Body of pancreas (tissue), 4 donors: Measurements from ENCODE around the gene IER3. TPM values are rescaled to one million over a fixed set of nuclear protein-coding genes. Genes with fewer than 3 reads are reported as not detected.

Experiments used
- ATAC-seq: fragments of 150-250 bp; one replicate; pipeline ENCODE4 v1.9.1; 2016
- DNase-seq, 4 donors: peaks; one replicate each; pipeline ENCODE4 v3.0.0-alpha.2; 2019
- H3K27ac ChIP-seq, 4 donors: fragments of 200-600 bp; sonication (generic); 1 replicate in 3 of 4; 2 replicates in 1 of 4; pipeline versions ENCODE4 v1.5.1 to v1.6.1; 2016 to 2019; ENCODE audit warnings: mild to moderate bottlenecking in 1 of 4, mixed read lengths in 1 of 4, moderate library complexity in 1 of 4
- H3K27me3 ChIP-seq, 2 donors: fragments of 200-600 bp; sonication (generic); one replicate each; pipeline ENCODE4 v1.6.0; 2016; ENCODE audit warnings: mild to moderate bottlenecking in 1 of 2
- H3K36me3 ChIP-seq, 2 donors: fragments of 200-600 bp; sonication (generic); replicated peaks in 1 of 2; 2 replicates each; pipeline ENCODE4 v1.5.1; 2016; ENCODE audit warnings: low read depth in 2 of 2; ENCODE audit not compliant: insufficient read depth in 1 of 2
- H3K4me1 ChIP-seq: fragments of 200-600 bp; sonication (generic); one replicate; pipeline ENCODE4 v1.6.0; 2016
- H3K4me3 ChIP-seq, 2 donors: fragments of 200-600 bp; sonication (generic); 1 replicate in 1 of 2; 2 replicates in 1 of 2; pipeline ENCODE4 v1.5.1; 2016 to 2019
- H3K9me3 ChIP-seq, 3 donors: fragments of 200-600 bp; sonication (generic); 1 replicate in 2 of 3; 2 replicates in 1 of 3; pipeline ENCODE4 v1.5.1; 2016
- POLR2A ChIP-seq, 3 donors: fragments of 450-650 bp; IDR thresholded peaks; one replicate each; pipeline ENCODE4 v1.6.1; 2016; ENCODE audit warnings: antibody characterized with exemption in 3 of 3, mild to moderate bottlenecking in 2 of 3
- WGBS, 2 donors: methylation state at CpG; one replicate each; pipeline ENCODE4 v1.1.5; 2017; 5-methylcytosine and 5-hydroxymethylcytosine counted together
- intact Hi-C: fragments of 100-400 bp; cut with DNase I; formaldehyde crosslinking; loops from one replicate; pipeline ENCODE4 v1.15.1; 2023
- small RNA-seq: library from RNA; depleted of rRNA; stranded (forward); fragments of <200 nt; gene quantifications from one replicate; pipeline ENCODE3, GENCODE V24; 2016
- total RNA-seq, 2 donors: library from RNA; depleted of rRNA; stranded (reverse); fragments of >200 nt; gene quantifications; one replicate each; pipeline ENCODE4 v1.1.0, GENCODE V29; 2016
- TF ChIP-seq, protein P1 (sequence below), 7 experiments: fragments of 450-650 bp in 4 of 7; fragments of 200-600 bp in 3 of 7; sonication (generic) in 3 of 7; IDR thresholded peaks; one replicate each; pipeline ENCODE4 v1.5.1; 2016 to 2019; ENCODE audit warnings: antibody characterized with exemption in 7 of 7

Gene IER3
- total RNA-seq, 2 donors from 2014 or later, result 46.4 to 60.3 TPM

DNA sequence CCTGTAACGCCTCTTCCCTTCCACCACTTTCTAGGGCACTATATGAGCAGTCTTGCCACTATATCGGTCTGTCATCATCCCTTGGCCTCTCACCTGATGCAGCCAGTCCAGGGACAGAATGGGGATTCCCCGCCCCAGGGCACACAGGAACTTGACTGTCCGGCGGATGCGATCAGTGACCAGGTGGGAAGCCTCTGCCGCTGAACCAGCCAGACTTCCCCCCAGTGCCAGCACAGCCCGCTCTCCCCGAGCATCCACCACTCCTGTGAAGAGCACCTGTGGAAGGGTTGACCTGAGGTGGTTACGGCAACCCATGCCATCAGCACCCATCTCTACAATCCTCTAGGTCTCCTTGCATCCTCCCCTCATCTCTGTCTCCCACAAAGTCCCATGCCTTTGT is 41.3 kb downstream of the IER3 start:
- Histone ChIP-seq H3K27me3 (no peaks in the 10 kb centered on the region), H3K4me1 (peaks cover 14% of the 10 kb centered on the region), H3K27ac (no peak overlapping the region), H3K36me3 (no peaks in the 10 kb centered on the region), H3K9me3 (no peaks in the 10 kb centered on the region), H3K4me3 (no peak overlapping the region)
- TF ChIP-seq, protein P1, sequence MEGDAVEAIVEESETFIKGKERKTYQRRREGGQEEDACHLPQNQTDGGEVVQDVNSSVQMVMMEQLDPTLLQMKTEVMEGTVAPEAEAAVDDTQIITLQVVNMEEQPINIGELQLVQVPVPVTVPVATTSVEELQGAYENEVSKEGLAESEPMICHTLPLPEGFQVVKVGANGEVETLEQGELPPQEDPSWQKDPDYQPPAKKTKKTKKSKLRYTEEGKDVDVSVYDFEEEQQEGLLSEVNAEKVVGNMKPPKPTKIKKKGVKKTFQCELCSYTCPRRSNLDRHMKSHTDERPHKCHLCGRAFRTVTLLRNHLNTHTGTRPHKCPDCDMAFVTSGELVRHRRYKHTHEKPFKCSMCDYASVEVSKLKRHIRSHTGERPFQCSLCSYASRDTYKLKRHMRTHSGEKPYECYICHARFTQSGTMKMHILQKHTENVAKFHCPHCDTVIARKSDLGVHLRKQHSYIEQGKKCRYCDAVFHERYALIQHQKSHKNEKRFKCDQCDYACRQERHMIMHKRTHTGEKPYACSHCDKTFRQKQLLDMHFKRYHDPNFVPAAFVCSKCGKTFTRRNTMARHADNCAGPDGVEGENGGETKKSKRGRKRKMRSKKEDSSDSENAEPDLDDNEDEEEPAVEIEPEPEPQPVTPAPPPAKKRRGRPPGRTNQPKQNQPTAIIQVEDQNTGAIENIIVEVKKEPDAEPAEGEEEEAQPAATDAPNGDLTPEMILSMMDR (IDR thresholded peaks at IDR 0.05), result no peak
- TF ChIP-seq POLR2A (IDR thresholded peaks at IDR 0.05), result no peak
- ATAC-seq (no peak), DNase-seq (no peak)
- intact Hi-C loops, result no loop called here
- WGBS, 2 donors, result 95 to 97% methylated on average over 10 of the region's 10 CpGs

DNA sequence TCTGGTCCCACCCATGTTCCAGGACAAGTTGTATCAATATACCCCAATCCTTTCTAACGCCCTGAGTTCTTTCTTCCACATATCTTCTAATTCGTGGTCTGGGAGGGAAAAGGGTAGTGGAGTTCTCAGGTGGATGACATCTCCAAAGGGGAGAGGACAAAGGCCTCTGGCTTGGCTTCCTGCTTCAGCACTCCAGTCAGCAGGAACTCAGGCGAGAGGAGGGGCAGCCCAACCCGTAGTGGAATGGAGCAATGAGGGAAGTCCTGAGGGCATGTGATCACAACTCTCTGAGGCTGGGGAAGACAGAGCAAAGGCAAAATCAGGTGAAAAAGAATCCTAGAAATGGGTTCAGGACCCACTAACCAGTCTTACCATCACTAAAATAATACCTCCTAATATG is 44.0 kb downstream of the IER3 start:
- intact Hi-C loops, result no loop called here

DNA sequence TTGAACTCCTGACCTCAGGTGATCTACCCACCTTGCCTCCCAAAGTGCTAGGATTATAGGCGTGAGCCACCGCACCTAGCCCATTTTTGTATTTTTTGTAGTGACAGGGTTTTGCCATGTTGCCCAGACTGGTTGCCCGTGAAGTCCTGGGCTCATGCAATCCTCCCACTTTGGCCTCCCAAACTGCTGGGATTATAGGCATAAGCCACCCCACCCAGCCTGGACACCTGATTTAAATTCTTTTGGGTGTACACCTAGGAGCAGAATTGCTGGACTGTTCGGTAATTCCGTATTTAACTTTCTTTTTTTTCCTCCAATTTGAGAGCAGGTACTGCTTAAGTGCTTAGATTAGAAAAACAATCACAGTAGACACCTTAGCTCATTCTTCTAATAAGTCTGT is 47.9 kb downstream of the IER3 start:
- 93 to 94% methylated on average over 5 of the region's 5 CpGs for WGBS, 2 donors
- Histone ChIP-seq H3K27me3 (no peaks in the 10 kb centered on the region), H3K4me3 (no peak overlapping the region), H3K9me3 (no peaks in the 10 kb centered on the region), H3K36me3 (no peaks in the 10 kb centered on the region), H3K4me1 (peaks cover 30% of the 10 kb centered on the region), H3K27ac (peak overlapping the region in 3 of 4 donors; percentile 70 to 77 (median 75))
- intact Hi-C loops, result no loop called here
- DNase-seq (no peak), ATAC-seq (no peak)
- TF ChIP-seq POLR2A (IDR thresholded peaks at IDR 0.05), result no peak
- TF ChIP-seq, protein P1 (IDR thresholded peaks at IDR 0.05), result no peak

More for the DNA sequence above, 44.0 kb downstream of the IER3 start:
- no peak overlapping the region for H3K4me3 ChIP-seq
- no peak overlapping the region for H3K27ac ChIP-seq
- peak in 1 of 4 donors; percentile 38 for DNase-seq
- no peak for ATAC-seq
- no peaks in the 10 kb centered on the region for H3K9me3 ChIP-seq
- no peaks in the 10 kb centered on the region for H3K36me3 ChIP-seq
- no peak for TF ChIP-seq POLR2A (IDR thresholded peaks at IDR 0.05)
- TF ChIP-seq, protein P1 (IDR thresholded peaks at IDR 0.05), result no peak
- 61 to 83% methylated on average over 4 of the region's 4 CpGs for WGBS, 2 donors
- peaks cover 11% of the 10 kb centered on the region for H3K4me1 ChIP-seq
- no peaks in the 10 kb centered on the region for H3K27me3 ChIP-seq

Small RNA genes within 50 kb of the gene (small RNA-seq; reads per million reads assigned to genes)
- gene RF00019, result not detected
- not detected for gene RN7SL353P

Other genes with a start within 250 kb of the IER3 start
- 10 to 100 TPM; 18.7 to 24.7 TPM for gene GNL1, start 188.1 kb downstream of the IER3 start, total RNA-seq
- 10 to 100 TPM in 1 of 2 donors, 1 to 10 TPM in 1; 6.9 to 10.4 TPM for gene PRR3, start 187.3 kb downstream of the IER3 start, total RNA-seq
- gene ABCF1, start 173.1 kb downstream of the IER3 start, total RNA-seq, result 10 to 100 TPM; 27.0 to 37.6 TPM
- gene PPP1R10, start 127.3 kb downstream of the IER3 start, total RNA-seq, result 10 to 100 TPM; 36.1 to 48.1 TPM
- gene MRPS18B, start 126.7 kb downstream of the IER3 start, total RNA-seq, result 10 to 100 TPM; 26.4 to 35.5 TPM
- gene ATAT1, start 117.7 kb downstream of the IER3 start, total RNA-seq, result 1 to 10 TPM; 2.0 to 5.4 TPM
- gene C6orf136, start 97.4 kb downstream of the IER3 start, total RNA-seq, result 10 to 100 TPM in 1 of 2 donors, 1 to 10 TPM in 1; 7.3 to 28.3 TPM
- gene DHX16, start 71.5 kb downstream of the IER3 start, total RNA-seq, result 10 to 100 TPM; 12.2 to 24.4 TPM
- gene PPP1R18, start 57.9 kb downstream of the IER3 start, total RNA-seq, result 10 to 100 TPM; 14.5 to 20.0 TPM
- 1 to 10 TPM; 2.6 to 5.2 TPM for gene NRM, start 53.6 kb downstream of the IER3 start, total RNA-seq
- 10 to 100 TPM; 11.4 to 18.1 TPM for gene MDC1, start 27.3 kb downstream of the IER3 start, total RNA-seq
- 10 to 100 TPM; 80.9 to 84.4 TPM for gene TUBB, start 24.2 kb downstream of the IER3 start, total RNA-seq
- 10 to 100 TPM; 70.0 to 82.4 TPM for gene FLOT1, start 1.9 kb downstream of the IER3 start, total RNA-seq
- 10 to 100 TPM; 90.3 to 97.3 TPM for gene DDR1, start 140.0 kb upstream of the IER3 start, total RNA-seq
- 10 to 100 TPM in 1 of 2 donors, under 1 TPM in 1; 0.66 to 27.2 TPM for gene GTF2H4, start 163.7 kb upstream of the IER3 start, total RNA-seq
- 10 to 100 TPM; 16.6 to 29.7 TPM for gene VARS2, start 169.7 kb upstream of the IER3 start, total RNA-seq
- 1 to 10 TPM in 1 of 2 donors, not detected in 1; 5.2 TPM for gene SFTA2, start 187.6 kb upstream of the IER3 start, total RNA-seq
- under 1 TPM; under 0.01 to 0.52 TPM for gene MUCL3, start 196.4 kb upstream of the IER3 start, total RNA-seq
- gene MUC21, start 239.2 kb upstream of the IER3 start, total RNA-seq, result not detected